ENCODE measurements around the gene CABP2.
"Not testable (repeated sequence)": the region's sequence is repeated elsewhere in the genome, so short reads cannot be mapped to it uniquely, and the experiment has no call there.

DNA sequence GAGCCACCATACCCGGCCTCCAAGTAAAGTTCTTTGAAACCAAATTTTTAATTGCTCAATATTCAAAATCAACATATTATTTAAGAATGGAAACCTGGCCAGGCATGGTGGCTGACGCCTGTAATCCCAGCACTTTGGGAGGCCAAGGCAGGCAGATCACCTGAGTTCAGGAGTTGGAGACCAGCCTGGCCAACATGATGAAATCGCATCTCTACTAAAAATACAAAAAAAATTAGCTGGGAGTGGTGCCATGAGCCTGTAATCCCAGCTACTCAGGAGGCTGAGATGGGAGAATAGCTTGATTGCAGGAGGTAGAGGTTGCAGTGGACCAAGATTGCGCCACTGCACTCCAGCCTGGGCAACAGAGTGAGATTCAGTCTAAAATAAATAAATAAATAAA is 24.9 kb upstream of the CABP2 start:
- TF ChIP-seq EZH2 (IDR thresholded peaks at IDR 0.05; ENCODE audit: borderline replicate concordance, low read length) = not testable (repeated sequence)
- TF ChIP-seq, protein P1, sequence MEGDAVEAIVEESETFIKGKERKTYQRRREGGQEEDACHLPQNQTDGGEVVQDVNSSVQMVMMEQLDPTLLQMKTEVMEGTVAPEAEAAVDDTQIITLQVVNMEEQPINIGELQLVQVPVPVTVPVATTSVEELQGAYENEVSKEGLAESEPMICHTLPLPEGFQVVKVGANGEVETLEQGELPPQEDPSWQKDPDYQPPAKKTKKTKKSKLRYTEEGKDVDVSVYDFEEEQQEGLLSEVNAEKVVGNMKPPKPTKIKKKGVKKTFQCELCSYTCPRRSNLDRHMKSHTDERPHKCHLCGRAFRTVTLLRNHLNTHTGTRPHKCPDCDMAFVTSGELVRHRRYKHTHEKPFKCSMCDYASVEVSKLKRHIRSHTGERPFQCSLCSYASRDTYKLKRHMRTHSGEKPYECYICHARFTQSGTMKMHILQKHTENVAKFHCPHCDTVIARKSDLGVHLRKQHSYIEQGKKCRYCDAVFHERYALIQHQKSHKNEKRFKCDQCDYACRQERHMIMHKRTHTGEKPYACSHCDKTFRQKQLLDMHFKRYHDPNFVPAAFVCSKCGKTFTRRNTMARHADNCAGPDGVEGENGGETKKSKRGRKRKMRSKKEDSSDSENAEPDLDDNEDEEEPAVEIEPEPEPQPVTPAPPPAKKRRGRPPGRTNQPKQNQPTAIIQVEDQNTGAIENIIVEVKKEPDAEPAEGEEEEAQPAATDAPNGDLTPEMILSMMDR (IDR thresholded peaks at IDR 0.05; ENCODE audit: low read length) = not testable (repeated sequence)
